CD4-positive, alpha-beta T cell treated with Interleukin-2 at 100 ng/mL for 4 hours (primary cell): ENCODE measurements around the gene RGS7BP.

Source experiments
- DNase-seq: peaks from one replicate; pipeline ENCODE4 v3.0.0-alpha.2; 2020; ENCODE audit warnings: low spot score

Gene RGS7BP

GRCh38 chr5:64634997-64635686, 129.3 kb downstream of the RGS7BP start:
- DNase-seq, result peak; percentile 52

GRCh38 chr5:64637144-64637543, 131.3 kb downstream of the RGS7BP start:
- DNase-seq, result no peak

GRCh38 chr5:64637837-64638443, 132.1 kb downstream of the RGS7BP start:
- no peak for DNase-seq

- no peak for DNase-seq
Observed at GRCh38 chr5:64644831-64645230, 139.0 kb downstream of the RGS7BP start.

GRCh38 chr5:64646169-64646568, 140.4 kb downstream of the RGS7BP start:
- DNase-seq, result no peak

- no peak for DNase-seq
Observed at GRCh38 chr5:64649512-64649911, 143.7 kb downstream of the RGS7BP start.

GRCh38 chr5:64653766-64654560, 148.1 kb downstream of the RGS7BP start:
- no peak for DNase-seq

GRCh38 chr5:64654561-64654938, 148.7 kb downstream of the RGS7BP start:
- DNase-seq, result no peak

- no peak for DNase-seq
Observed at GRCh38 chr5:64655596-64655995, 149.8 kb downstream of the RGS7BP start.

- no peak for DNase-seq
Observed at GRCh38 chr5:64659289-64659688, 153.5 kb downstream of the RGS7BP start.
